Glutamatergic neuron (in vitro differentiated cells): ENCODE data around the gene RBM5. TPM values are rescaled to one million over a fixed set of nuclear protein-coding genes. Genes with fewer than 3 reads are reported as not detected.

Experiments used
- DNase-seq: peaks from one replicate; pipeline ENCODE4 v3.0.0; 2022
- H3K27ac Mint-ChIP-seq: one replicate; pipeline ENCODE4 v1.8.0; 2020; ENCODE audit warnings: mild to moderate bottlenecking, mixed read lengths, inconsistent platforms; ENCODE audit not compliant: unreplicated experiment
- H3K27me3 Mint-ChIP-seq: one replicate; pipeline ENCODE4 v1.8.0; 2020; ENCODE audit warnings: mild to moderate bottlenecking, moderate library complexity, mixed read lengths, inconsistent platforms; ENCODE audit not compliant: unreplicated experiment
- H3K36me3 Mint-ChIP-seq: one replicate; pipeline ENCODE4 v1.8.0; 2020; ENCODE audit warnings: mild to moderate bottlenecking, mixed read lengths, inconsistent platforms; ENCODE audit not compliant: unreplicated experiment
- H3K4me1 Mint-ChIP-seq: one replicate; pipeline ENCODE4 v1.8.0; 2020; ENCODE audit warnings: mild to moderate bottlenecking, low read depth, mixed read lengths, inconsistent platforms; ENCODE audit not compliant: unreplicated experiment
- H3K4me3 Mint-ChIP-seq: one replicate; pipeline ENCODE4 v1.8.0; 2020; ENCODE audit warnings: mild to moderate bottlenecking, mixed read lengths, inconsistent platforms; ENCODE audit not compliant: unreplicated experiment
- H3K9me3 Mint-ChIP-seq: one replicate; pipeline ENCODE4 v1.8.0; 2020; ENCODE audit warnings: mild to moderate bottlenecking, moderate library complexity, mixed read lengths, inconsistent platforms; ENCODE audit not compliant: unreplicated experiment
- total RNA-seq: library from RNA; stranded (reverse); fragmentation: NEBNext Ultra II Directional; extraction: Animal tissue kit (Norgen Biotek cat#: 25700); gene quantifications from one replicate; pipeline ENCODE4 v1.2.1, GENCODE V29; 2021; ENCODE audit not compliant: unreplicated experiment
- TF ChIP-seq, protein P1 (sequence below): fragments of 200-600 bp; sonication (generic); IDR thresholded peaks from one replicate; pipeline ENCODE4 v1.5.0; 2021; ENCODE audit not compliant: partially characterized antibody, unreplicated experiment

RBM5 gene
- total RNA-seq, 1 donor from 2014 or later, result 363 TPM

DNA sequence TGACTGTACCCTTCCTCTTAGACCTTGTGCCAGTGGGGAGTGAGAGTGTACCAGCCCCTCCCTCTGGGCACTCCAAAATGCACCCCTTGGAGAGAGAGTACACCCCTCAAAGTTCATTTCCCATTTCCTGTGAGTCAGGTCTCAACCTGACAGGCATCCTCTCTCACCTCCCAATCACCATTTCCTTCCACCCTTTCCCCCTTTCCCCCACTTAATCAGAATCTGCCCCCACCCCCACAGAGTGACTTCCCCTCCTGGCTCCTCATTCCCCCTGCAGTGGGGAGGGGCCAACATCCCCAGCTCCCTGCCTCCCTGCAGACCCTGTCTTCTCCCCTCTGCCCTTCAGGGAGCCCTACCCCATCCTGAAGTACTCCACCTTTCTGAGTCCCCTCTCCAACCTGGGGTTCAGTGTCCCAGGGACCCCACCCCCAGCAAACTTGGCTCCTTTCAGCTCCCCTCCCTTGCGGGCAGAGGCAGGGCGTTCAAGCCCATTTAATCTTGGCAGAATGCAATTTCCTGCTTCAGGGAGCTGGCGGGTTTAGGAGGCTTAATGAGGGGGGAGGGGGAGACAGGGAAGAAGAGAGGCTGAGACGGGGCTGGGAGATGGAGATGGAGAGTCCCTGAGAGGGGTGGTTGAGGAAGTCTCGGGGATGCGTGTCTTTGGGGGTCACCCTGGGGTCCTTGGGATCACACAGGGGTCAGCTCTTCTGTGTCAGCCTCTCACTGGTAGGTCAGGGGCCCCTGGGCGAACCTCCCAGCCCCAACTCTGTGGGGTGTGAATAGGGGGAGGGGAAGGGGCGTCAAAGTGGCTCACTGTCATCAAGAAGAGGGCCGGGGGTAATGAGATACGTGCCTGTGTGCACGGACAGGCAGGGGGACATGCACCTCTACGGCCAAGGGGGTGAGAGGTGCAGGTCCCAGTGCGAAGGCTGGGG, 49.8 kb downstream of the RBM5 start:
- no peak overlapping the region for H3K27ac Mint-ChIP-seq
- TF ChIP-seq, protein P1, sequence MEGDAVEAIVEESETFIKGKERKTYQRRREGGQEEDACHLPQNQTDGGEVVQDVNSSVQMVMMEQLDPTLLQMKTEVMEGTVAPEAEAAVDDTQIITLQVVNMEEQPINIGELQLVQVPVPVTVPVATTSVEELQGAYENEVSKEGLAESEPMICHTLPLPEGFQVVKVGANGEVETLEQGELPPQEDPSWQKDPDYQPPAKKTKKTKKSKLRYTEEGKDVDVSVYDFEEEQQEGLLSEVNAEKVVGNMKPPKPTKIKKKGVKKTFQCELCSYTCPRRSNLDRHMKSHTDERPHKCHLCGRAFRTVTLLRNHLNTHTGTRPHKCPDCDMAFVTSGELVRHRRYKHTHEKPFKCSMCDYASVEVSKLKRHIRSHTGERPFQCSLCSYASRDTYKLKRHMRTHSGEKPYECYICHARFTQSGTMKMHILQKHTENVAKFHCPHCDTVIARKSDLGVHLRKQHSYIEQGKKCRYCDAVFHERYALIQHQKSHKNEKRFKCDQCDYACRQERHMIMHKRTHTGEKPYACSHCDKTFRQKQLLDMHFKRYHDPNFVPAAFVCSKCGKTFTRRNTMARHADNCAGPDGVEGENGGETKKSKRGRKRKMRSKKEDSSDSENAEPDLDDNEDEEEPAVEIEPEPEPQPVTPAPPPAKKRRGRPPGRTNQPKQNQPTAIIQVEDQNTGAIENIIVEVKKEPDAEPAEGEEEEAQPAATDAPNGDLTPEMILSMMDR, result no peak
- no peaks in the 10 kb centered on the region for H3K4me1 Mint-ChIP-seq
- peaks cover 7% of the 10 kb centered on the region for H3K9me3 Mint-ChIP-seq
- H3K27me3 Mint-ChIP-seq, result peaks cover 13% of the 10 kb centered on the region
- no peak overlapping the region for H3K4me3 Mint-ChIP-seq
- no peak for DNase-seq
- no peaks in the 10 kb centered on the region for H3K36me3 Mint-ChIP-seq

DNA sequence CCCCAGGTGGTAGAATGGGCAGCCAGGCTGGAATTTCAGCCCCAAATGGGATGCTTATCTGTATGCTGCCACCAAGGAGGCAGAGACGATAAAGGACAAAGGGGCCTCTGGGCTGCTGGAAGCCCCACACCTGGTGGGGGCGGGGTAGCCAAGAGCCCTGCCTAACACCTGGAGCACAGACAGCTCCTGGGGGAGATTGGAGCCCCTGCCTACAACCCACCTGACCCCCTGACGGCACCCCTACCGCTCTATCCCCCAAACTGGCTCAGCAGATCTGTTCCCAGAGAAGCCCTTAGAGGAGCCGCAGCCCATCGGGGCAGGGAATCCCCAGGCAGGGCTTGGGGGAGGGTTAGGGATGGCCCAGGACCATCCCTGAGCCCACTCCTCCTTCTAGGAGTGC, 50.6 kb downstream of the RBM5 start:
- no peaks in the 10 kb centered on the region for H3K36me3 Mint-ChIP-seq
- H3K27ac Mint-ChIP-seq, result no peak overlapping the region
- no peak overlapping the region for H3K4me3 Mint-ChIP-seq
- peaks cover 10% of the 10 kb centered on the region for H3K27me3 Mint-ChIP-seq
- H3K4me1 Mint-ChIP-seq, result no peaks in the 10 kb centered on the region
- TF ChIP-seq, protein P1, result no peak
- no peak for DNase-seq
- peaks cover 3% of the 10 kb centered on the region for H3K9me3 Mint-ChIP-seq

DNA sequence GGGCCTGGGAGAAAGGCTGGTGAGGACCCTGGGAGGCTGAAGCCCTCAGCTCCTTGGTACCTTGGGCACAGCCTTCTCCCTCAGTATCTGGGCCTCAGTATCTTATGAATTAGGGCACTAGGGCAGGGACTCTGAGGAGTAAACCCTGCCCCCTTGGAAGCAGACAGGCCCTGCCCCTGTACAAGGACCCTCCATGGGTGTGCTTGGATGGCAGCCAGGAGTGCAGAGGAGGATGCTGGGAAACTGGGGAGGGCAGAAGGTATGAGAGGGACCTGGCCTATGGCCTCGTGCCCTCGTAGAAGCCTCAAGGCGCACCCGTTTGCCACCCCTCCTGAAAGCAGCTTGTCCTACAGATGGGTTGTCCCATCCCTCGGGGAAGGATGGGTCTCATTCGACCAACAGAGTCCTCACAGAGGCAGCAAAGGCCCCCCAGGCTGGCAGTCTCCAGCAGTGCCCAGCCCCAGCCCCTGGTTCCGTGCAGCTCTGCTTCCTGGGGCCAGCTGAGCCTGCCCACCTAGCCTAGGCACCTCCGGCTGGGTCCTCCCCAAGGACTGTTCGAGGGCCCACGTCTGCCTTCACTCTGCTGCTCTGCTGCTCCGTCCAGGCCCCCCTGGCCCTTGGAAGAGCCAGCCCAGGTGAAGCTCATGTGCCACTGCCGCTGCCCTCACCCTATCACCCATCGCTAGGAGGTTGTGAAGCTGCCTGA, 51.2 kb downstream of the RBM5 start:
- no peak overlapping the region for H3K27ac Mint-ChIP-seq
- no peaks in the 10 kb centered on the region for H3K4me1 Mint-ChIP-seq
- peaks cover 10% of the 10 kb centered on the region for H3K27me3 Mint-ChIP-seq
- no peaks in the 10 kb centered on the region for H3K36me3 Mint-ChIP-seq
- TF ChIP-seq, protein P1, result no peak
- H3K4me3 Mint-ChIP-seq, result no peak overlapping the region
- no peak for DNase-seq
- peaks cover 3% of the 10 kb centered on the region for H3K9me3 Mint-ChIP-seq

DNA sequence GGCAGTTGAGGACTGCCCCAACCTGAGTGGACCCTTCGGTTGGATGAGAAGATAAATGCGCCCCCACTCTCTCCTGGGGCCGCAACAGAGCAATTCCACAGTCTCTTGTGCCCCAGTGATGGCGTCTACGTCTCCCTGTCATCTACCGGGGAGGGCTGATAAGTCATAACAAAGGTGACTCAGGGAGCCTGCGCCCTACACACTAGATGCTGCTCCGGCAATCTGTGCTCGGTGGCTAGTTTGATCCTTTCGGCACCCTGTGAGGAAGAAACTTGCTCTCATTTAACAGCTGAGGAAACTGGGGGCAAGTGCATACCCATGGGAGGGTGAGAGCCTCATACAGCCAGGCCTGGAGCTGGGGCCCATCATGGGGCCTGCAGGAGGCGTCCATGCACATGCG, 52.3 kb downstream of the RBM5 start:
- Mint-ChIP-seq H3K4me3 (no peak overlapping the region), H3K4me1 (no peaks in the 10 kb centered on the region), H3K36me3 (no peaks in the 10 kb centered on the region), H3K27ac (no peak overlapping the region), H3K27me3 (peaks cover 11% of the 10 kb centered on the region), H3K9me3 (peaks cover 4% of the 10 kb centered on the region)
- TF ChIP-seq, protein P1, result no peak
- no peak for DNase-seq
